AG04449 (cell line): ENCODE measurements around the gene PRDM7.
A peak's percentile ranks its signal among the peaks of the same experiment; 100 is the strongest.

ENCODE experiments used
- CTCF ChIA-PET: fragments of 350-600 bp; formaldehyde crosslinking; extraction: SDS; loops from one replicate; lab custom pipeline; 2021; ENCODE audit warnings: antibody characterized with exemption; lab: Yijun Ruan, JAX
- POLR2A ChIA-PET: fragments of 400-600, 350-600 bp; formaldehyde crosslinking; extraction: SDS; loops from one replicate; lab custom pipeline; 2020; ENCODE audit warnings: antibody characterized with exemption, inconsistent platforms; lab: Yijun Ruan, JAX
- DNase-seq: peaks from one replicate; pipeline ENCODE4 v3.0.0-alpha.2; 2010; ENCODE audit warnings: low read depth, low spot score
- H3K4me3 ChIP-seq: 2 replicates; pipeline ENCODE4 v1.5.1; 2011; ENCODE audit warnings: low read depth, mild to moderate bottlenecking, control low read depth, low read length
- TF ChIP-seq, protein P1 (sequence below): IDR thresholded peaks from one replicate; pipeline ENCODE4 v1.5.1; 2011; ENCODE audit warnings: mild to moderate bottlenecking, moderate library complexity, low read length, control low read depth, inconsistent platforms; ENCODE audit not compliant: insufficient read depth; ENCODE audit errors: missing control alignments

PRDM7 gene

DNA sequence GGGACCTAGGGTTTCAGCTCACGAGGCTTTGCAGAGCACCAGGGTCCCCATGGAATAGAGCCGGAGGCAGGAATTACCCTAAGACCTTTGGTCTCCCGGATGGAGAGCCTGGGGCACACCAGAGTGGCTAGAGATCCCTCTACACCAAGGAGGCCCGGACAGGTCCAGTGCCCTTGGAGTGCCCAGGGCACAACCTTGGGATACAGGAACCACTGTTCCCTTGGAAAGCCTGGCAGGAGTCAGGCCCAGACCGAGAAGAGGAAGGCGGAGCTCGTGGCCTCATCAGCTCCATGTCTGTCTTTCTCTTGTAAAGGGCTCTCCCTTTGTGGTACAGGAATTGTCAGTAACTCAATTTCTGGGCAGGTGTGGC lies 54.1 kb downstream of the PRDM7 start:
- POLR2A ChIA-PET: interaction anchor here (0.8 kb wide), 1 partner anchor 101 kb away, joined by 3 read pairs; no protein-coding TSS in a partner anchor
- no peak for DNase-seq

DNA sequence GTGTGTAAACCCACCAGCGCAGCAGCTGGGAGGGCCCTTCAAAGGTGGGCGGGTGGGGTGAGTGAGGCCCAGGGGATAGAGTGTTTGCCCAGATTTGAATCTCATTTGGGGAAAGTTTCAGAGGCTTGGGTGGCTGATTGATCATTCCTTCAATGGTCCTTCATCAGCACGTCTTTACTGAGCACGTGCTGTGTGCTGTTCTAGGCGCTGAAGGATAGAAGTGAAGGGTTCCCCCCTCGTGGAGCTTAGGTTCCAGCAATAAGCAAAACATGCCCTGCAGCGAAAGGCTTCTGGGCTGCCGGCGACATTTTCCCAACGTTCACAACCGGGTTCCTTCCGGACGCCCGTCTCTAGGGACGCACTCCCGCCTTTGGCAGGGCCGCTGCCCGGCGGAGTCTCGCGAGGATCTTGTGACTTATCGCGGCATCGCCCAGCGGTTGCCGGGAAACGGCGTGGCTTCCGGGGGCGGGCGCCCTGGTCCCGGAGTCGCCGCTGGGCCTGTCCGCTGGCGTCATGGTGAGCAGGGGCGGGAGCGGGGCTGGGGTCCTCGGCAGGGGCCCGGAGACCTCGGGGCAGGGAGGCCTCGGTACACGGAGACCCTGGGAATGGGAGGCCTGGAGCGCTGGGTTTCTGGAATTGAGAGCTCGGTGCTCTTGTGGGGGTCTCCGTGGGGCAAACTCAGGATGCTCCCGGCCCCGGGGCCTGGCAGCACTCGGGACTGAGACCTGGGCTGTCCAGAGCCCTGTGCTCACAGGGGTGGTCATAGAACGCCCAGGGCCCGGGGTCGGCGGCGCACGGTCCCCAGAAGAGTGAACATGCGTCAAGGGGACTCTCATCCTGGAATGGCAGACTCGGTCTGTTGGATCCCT lies 54.7 kb downstream of the PRDM7 start:
- TF ChIP-seq, protein P1, sequence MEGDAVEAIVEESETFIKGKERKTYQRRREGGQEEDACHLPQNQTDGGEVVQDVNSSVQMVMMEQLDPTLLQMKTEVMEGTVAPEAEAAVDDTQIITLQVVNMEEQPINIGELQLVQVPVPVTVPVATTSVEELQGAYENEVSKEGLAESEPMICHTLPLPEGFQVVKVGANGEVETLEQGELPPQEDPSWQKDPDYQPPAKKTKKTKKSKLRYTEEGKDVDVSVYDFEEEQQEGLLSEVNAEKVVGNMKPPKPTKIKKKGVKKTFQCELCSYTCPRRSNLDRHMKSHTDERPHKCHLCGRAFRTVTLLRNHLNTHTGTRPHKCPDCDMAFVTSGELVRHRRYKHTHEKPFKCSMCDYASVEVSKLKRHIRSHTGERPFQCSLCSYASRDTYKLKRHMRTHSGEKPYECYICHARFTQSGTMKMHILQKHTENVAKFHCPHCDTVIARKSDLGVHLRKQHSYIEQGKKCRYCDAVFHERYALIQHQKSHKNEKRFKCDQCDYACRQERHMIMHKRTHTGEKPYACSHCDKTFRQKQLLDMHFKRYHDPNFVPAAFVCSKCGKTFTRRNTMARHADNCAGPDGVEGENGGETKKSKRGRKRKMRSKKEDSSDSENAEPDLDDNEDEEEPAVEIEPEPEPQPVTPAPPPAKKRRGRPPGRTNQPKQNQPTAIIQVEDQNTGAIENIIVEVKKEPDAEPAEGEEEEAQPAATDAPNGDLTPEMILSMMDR: no peak
- CTCF ChIA-PET: interaction anchor here (0.9 to 4.3 kb wide), 6 partner anchors 8 to 60 kb away, joined by 3 to 17 read pairs (median 4); no protein-coding TSS in a partner anchor
- POLR2A ChIA-PET: interaction anchor here (0.8 kb wide), 1 partner anchor 100 kb away, joined by 3 read pairs; no protein-coding TSS in a partner anchor
- H3K4me3 ChIP-seq: peak overlapping the region; percentile 76
- DNase-seq: no peak

More for the DNA sequence above, 54.1 kb downstream of the PRDM7 start:
- CTCF ChIA-PET: interaction anchor here (1.6 to 3.3 kb wide), 2 partner anchors 8 to 41 kb away, joined by 3 to 11 read pairs; no protein-coding TSS in a partner anchor
- TF ChIP-seq, protein P1: no peak
- peak overlapping the region; percentile 76 for H3K4me3 ChIP-seq

DNA sequence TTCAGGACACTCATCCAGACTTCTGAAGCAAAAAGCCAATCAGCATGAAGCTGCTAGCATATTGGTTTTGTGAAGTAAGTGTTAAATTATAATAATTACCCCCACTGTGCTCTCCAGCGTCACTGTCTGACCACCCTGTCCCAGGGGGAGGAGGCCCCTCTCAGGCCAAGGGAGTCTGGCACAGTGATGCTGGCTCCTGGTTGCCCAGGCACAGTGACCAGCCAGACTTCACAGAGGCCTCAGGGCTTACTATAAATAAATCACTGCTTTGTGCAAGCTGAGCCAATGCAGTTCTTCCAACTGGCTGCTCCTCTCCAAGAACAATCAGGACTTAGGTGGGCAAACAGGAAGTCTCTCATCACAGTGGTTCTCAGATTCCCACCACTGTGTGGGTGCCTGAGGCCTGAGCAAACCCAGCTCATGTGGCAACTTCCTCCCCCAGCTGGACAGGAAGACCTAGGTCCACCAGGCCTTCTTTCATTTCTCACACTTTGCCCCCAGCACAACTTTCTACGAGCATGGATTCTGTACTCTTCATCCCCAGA lies 56.2 kb downstream of the PRDM7 start:
- H3K4me3 ChIP-seq: no peak overlapping the region
- ChIA-PET POLR2A (no interaction called here), CTCF (interaction anchor here (0.7 to 4.3 kb wide), 8 partner anchors 8 to 102 kb away, joined by 3 to 17 read pairs (median 6); partner anchors contain the start of gene MC1R)
- no peak for DNase-seq
- TF ChIP-seq, protein P1: no peak

DNA sequence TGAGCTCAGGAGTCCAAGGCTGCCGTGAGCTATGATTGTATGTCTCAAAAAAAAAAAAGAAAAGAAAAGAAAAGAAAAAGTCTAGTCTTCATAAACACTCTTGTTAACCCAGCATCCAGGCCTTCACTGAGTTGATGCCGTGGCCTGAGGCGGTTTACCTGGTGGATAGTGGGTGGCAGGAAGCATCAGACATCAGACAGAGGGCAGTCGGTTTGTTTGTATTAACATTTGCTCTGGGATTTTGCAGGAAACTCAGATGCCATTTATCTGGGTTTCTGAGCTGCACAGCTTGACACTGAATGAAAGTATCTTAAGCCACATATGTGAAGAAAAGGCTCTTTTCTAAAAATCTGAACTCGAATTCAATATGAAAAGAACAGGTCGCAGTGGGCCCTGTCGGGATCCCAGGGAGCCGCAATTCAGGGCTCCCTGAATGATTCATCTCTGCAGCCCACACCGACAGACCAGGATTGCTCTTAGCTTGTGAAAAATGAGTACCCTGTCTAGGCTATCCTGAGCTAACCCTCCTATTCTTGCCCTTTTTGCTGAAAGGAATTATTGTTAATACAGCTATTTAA lies 56.8 kb downstream of the PRDM7 start:
- ChIA-PET POLR2A (no interaction called here), CTCF (interaction anchor here (0.7 to 4.3 kb wide), 7 partner anchors 8 to 102 kb away, joined by 3 to 17 read pairs (median 11); partner anchors contain the start of gene MC1R)
- no peak for DNase-seq
- peak overlapping the region; percentile 60 for H3K4me3 ChIP-seq
- TF ChIP-seq, protein P1: no peak

DNA sequence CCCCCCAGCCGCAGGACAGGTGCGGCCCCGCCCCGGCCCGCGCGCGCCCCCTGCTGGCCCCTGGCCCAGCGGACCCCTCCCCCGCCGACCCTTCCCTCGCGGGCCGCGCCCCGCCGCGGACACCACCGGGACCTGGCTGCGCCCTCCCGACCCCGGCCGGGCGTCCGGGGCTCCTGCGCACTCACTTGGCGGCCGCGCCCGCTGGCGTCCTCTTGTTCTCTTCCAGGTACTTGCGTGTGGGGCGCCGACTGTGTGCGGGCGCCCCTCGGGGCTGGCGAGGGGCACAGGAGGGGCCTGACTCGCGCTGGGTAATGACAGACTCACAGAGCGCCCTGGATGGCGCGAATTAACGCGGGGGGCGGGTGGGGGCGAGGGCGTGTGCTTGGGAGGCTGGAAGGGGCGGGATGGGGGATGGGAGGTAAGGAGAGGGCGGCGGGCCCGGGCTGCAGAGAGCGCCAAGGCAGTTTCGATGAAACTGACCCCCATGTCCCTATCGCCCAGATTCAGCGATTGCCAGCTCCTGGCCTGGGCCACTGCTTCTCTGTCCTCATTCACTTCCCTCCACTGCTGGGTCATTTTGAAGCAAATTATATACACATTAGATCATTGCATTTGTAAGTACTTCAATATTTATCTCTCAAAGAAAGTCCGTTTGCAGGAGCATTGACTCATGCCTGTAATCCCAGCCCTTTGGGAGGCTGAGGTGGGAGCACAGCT lies 57.4 kb downstream of the PRDM7 start:
- H3K4me3 ChIP-seq: peak overlapping the region; percentile 60
- no peak for DNase-seq
- CTCF ChIA-PET: interaction anchor here (1.1 to 4.3 kb wide), 8 partner anchors 9 to 94 kb away, joined by 3 to 17 read pairs (median 9); no protein-coding TSS in a partner anchor
- POLR2A ChIA-PET: no interaction called here
- TF ChIP-seq, protein P1: peak; percentile 5
